Spleen (tissue), 7 donors: ENCODE data around the gene MFN1.

Experiments
- POLR2A ChIP-seq, 3 donors: fragments of 450-650 bp; IDR thresholded peaks; one replicate each; pipeline ENCODE4 v1.5.1; 2017; ENCODE audit warnings: antibody characterized with exemption in 3 of 3, mild to moderate bottlenecking in 1 of 3
- TF ChIP-seq, protein P1 (sequence below), 11 experiments: fragments of 200-600 bp in 7 of 11; fragments of 450-650 bp in 4 of 11; sonication (generic) in 4 of 11; IDR thresholded peaks in 8 of 11; conservative IDR thresholded peaks in 3 of 11; 1 replicate in 7 of 11; 2 replicates in 4 of 11; pipeline versions ENCODE4 v1.4.0 to v1.8.0; 2016 to 2021; ENCODE audit warnings: antibody characterized with exemption in 11 of 11, inconsistent platforms in 4 of 11, mild to moderate bottlenecking in 1 of 11
- donor health status: DM: no; HTN: no; CAD: no; lungs with moderate emphysema.
- donor health status: DM: no; HTN: no; CAD: no.
- donor health status: DM: no; HTN: no; CAD: no.

DNA sequence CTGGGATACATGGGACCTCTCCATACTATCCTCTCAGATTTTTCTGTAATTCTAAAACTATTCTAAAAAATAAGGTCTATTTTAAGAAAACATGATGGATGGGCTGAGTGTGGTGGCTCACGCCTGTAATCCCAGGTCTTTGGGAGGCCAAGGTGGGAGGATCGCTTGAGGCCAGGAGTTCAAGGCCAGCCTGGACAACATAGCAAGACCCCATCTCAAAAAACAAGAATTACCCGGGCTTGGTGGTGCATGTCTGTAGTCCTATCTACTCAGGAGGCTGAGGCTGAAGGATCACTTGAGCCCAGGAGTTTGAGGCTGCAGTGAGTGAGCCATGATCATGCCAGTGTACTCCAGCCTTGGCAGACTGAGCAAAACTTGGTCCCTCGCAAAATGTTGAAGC, 15.3 kb upstream of the MFN1 start:
- TF ChIP-seq, protein P1, sequence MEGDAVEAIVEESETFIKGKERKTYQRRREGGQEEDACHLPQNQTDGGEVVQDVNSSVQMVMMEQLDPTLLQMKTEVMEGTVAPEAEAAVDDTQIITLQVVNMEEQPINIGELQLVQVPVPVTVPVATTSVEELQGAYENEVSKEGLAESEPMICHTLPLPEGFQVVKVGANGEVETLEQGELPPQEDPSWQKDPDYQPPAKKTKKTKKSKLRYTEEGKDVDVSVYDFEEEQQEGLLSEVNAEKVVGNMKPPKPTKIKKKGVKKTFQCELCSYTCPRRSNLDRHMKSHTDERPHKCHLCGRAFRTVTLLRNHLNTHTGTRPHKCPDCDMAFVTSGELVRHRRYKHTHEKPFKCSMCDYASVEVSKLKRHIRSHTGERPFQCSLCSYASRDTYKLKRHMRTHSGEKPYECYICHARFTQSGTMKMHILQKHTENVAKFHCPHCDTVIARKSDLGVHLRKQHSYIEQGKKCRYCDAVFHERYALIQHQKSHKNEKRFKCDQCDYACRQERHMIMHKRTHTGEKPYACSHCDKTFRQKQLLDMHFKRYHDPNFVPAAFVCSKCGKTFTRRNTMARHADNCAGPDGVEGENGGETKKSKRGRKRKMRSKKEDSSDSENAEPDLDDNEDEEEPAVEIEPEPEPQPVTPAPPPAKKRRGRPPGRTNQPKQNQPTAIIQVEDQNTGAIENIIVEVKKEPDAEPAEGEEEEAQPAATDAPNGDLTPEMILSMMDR (IDR thresholded peaks at IDR 0.05 in 8 of 11, conservative IDR thresholded peaks at IDR 0.05 in 3 of 11): no peak
- TF ChIP-seq POLR2A (IDR thresholded peaks at IDR 0.05): no peak
